Bronchial epithelial cell (primary cell): ENCODE results near the gene ABLIM2. TPM values are rescaled to one million over a fixed set of nuclear protein-coding genes. Genes with fewer than 3 reads are reported as not detected.
A peak's percentile ranks its signal among the peaks of the same experiment; 100 is the strongest.

Source experiments
- DNase-seq: peaks from one replicate; pipeline ENCODE4 v3.0.0-alpha.2; 2010; ENCODE audit warnings: low read depth
- FAIRE-seq: peaks from 2 replicates; lab custom pipeline; 2011; peaks lifted over from hg19 to GRCh38; lab: Jason Lieb, UNC
- H3K27me3 ChIP-seq: 2 replicates; pipeline ENCODE4 v1.5.1; 2011; ENCODE audit warnings: low read length; ENCODE audit not compliant: control insufficient read depth, insufficient read depth
- H3K36me3 ChIP-seq: 2 replicates; pipeline ENCODE4 v1.5.1; 2011; ENCODE audit warnings: low read length; ENCODE audit not compliant: control insufficient read depth, insufficient read depth
- H3K4me3 ChIP-seq: 2 replicates; pipeline ENCODE4 v1.5.1; 2011; ENCODE audit warnings: mild to moderate bottlenecking, low read depth, low read length, control low read depth
- CTCF ChIP-seq: IDR thresholded peaks from 2 replicates; pipeline ENCODE4 v1.5.1; 2011; ENCODE audit warnings: mild to moderate bottlenecking, moderate library complexity, low read length, control low read depth, inconsistent platforms; ENCODE audit not compliant: insufficient read depth, severe bottlenecking
- total RNA-seq: library from RNA; depleted of rRNA; stranded (reverse); fragments of >200 nt; gene quantifications from 2 replicates; pipeline ENCODE4 v1.2.1, GENCODE V29; 2014

The ABLIM2 gene
- total RNA-seq, 1 donor from 2014 or later: 1.1 TPM

- no peak for FAIRE-seq
- Histone ChIP-seq H3K36me3 (no peaks in the 10 kb centered on the region), H3K4me3 (no peak overlapping the region), H3K27me3 (peaks cover 3% of the 10 kb centered on the region)
- no peak for DNase-seq
- TF ChIP-seq CTCF: no peak
These were observed 176.7 kb downstream of the ABLIM2 start for GRCh38 chr4:7981738-7982394.

- no peak for TF ChIP-seq CTCF
- FAIRE-seq (no peak), DNase-seq (peak; percentile 45)
- Histone ChIP-seq H3K27me3 (peaks cover 3% of the 10 kb centered on the region), H3K4me3 (no peak overlapping the region), H3K36me3 (no peaks in the 10 kb centered on the region)
These were observed 178.6 kb downstream of the ABLIM2 start for GRCh38 chr4:7980036-7980435.

- Histone ChIP-seq H3K4me3 (no peak overlapping the region), H3K36me3 (no peaks in the 10 kb centered on the region), H3K27me3 (peaks cover 3% of the 10 kb centered on the region)
- DNase-seq (no peak), FAIRE-seq (no peak)
- no peak for TF ChIP-seq CTCF
These were observed 179.0 kb downstream of the ABLIM2 start for GRCh38 chr4:7979652-7979968.

GRCh38 chr4:7978907-7979651 lies 179.5 kb downstream of the ABLIM2 start:
- no peak for TF ChIP-seq CTCF
- Histone ChIP-seq H3K36me3 (no peaks in the 10 kb centered on the region), H3K27me3 (peaks cover 3% of the 10 kb centered on the region), H3K4me3 (no peak overlapping the region)
- peak; percentile 23 for DNase-seq
- FAIRE-seq: peak; percentile 75

GRCh38 chr4:7978489-7978888 lies 180.1 kb downstream of the ABLIM2 start:
- no peak for FAIRE-seq

More at GRCh38 chr4:7978489-7978888, 180.1 kb downstream of the ABLIM2 start:
- Histone ChIP-seq H3K36me3 (no peaks in the 10 kb centered on the region), H3K27me3 (peaks cover 3% of the 10 kb centered on the region), H3K4me3 (no peak overlapping the region)
- DNase-seq: peak; percentile 90
- no peak for TF ChIP-seq CTCF
